Middle frontal gyrus (tissue), 1 donor: ENCODE results near the gene OSBPL7.
"Not testable (repeated sequence)": the region's sequence is repeated elsewhere in the genome, so short reads cannot be mapped to it uniquely, and the experiment has no call there.

ENCODE experiments used
- DNase-seq: peaks from one replicate; pipeline ENCODE4 v3.0.0-alpha.2; 2015; ENCODE audit warnings: low spot score; ENCODE audit errors: extremely low spot score

OSBPL7 gene

GRCh38 chr17:47776330-47777197 lies 45.0 kb downstream of the OSBPL7 start:
- DNase-seq: no peak

DNA sequence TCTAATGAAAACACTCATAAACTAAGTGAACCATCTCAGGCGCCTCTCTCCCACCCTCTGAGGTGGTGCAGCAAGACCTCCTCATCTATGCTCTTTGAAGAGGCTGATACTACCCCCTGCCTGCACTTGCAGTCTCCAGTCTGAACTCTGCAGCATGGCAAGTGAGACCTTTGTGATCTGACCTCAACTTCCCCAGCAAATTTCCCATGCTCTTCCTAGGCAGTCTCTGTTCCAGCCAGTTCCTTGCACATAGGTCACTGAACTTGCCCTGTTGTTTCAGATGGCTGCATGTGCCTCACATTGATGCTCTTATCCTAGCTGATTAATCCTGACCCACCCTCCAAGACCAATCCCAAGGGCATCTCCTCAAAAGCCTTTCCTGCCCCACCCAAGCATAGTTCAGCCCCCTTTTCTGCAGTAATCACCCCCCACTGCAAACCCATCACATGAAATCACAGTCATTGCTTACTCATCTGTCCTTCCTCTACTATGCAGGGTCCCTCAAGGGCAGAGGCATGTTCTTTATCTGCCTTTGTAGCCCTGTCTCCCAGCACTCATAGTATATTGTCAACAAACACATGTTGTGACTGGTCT lies 46.5 kb downstream of the OSBPL7 start:
- DNase-seq: no peak

- no peak for DNase-seq
Measured at GRCh38 chr17:47774331-47774730, 47.3 kb downstream of the OSBPL7 start.

DNA sequence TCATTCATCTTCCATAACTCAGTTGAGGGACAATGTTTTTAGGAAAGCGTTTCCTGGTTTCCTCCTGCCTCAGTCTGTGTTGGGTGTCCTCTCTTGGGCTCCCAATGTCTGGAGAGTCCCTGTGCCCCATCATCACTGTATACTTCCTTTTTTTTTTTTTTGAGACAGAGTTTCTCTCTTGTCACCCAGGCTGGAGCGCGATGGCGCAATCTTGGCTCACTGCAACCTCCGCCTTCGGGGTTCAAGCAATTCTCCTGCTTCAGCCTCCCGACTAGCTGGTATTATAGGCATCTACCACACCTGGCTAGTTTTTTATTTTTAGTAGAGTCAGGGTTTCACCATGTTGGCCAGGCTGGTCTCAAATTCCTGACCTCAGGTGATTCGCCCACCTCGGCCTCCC lies 47.9 kb downstream of the OSBPL7 start:
- not testable (repeated sequence) for DNase-seq

DNA sequence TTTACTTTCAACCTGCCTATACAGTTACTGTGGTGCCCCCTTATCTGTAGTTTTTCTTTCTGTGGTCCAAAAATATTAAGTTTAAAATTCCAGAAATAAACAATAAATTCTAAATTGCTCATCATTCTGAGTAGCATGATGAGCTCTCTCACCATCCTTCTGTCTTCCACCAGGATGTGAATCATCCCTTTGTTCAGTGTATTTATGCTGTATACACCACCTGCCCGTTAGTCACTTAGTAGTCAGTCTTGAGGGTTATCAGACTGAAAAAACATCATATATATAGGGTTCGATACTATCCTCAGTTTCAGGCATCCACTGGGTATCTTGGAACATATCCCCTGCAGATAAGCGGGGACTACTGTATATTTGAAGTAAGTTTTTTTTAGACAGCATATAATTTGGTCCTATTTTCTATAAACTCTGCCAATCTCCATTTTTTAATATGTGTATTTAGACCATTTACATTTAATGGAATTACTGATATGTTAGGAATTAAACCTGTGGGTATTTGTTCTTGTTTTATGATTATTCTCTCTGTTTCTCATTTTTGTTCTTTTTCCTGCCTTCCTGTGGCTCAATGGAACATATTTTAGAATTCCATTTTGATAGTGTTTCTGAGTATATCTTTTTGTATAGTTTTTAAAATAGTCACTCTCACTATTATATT lies 57.5 kb downstream of the OSBPL7 start:
- no peak for DNase-seq

DNA sequence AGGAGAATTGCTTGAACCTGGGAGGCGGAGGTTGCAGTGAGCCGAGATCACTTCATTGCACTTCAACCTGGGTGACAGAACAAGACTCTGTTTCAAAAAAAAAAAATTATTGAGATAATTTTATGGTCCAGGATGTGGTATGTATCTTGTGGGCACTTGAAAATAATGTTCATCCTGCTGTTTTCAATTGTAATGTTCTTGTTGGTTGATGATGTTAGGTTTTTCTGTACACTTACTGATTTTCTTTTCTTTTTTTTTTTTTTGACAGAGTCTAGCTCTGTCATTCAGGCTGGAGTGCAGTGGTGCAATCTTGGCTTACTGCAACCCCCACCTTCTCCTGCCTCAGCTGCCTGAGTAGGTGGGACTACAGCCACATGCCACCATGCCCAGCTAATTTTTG lies 58.9 kb downstream of the OSBPL7 start:
- no peak for DNase-seq

GRCh38 chr17:47760409-47761140 lies 61.0 kb downstream of the OSBPL7 start:
- DNase-seq: no peak

DNA sequence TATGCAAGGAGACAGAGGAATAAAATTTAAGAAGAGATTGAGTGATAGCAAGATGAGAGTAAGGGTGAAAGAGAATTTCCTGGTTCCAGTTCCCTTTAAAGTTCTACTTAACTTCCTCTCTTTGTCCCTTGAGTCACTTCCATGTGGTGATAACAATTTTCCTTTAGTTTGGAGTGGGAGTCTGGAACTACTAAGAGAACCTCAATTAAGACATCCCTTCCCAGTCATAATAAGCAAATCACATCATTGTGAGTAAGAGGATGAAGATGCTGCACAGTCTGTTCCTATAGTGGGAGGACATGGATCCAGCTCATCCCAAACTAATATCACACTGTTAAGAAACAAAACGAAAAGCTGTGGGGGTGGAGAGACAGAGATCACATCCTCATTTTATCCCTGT lies 64.2 kb downstream of the OSBPL7 start:
- DNase-seq: no peak
